Activated naive CD4-positive, alpha-beta T cell treated with anti-CD3 and anti-CD28 coated beads, Interleukin-2, amount 50 U/mL, for 72 hours (primary cell): ENCODE data around the gene ZNF425. TPM values are rescaled to one million over a fixed set of nuclear protein-coding genes. Genes with fewer than 3 reads are reported as not detected.
"Not testable (repeated sequence)": the region's sequence is repeated elsewhere in the genome, so short reads cannot be mapped to it uniquely, and the experiment has no call there.

Experiments used
- ATAC-seq, 2 donors: fragments of 150-1000 bp; cut with Tn5 transposase; 2 replicates each; pipeline ENCODE4 v1.10.0; 2021; ENCODE audit warnings: mild to moderate bottlenecking in 2 of 2, moderate library complexity in 2 of 2
- DNase-seq, 2 donors: peaks; one replicate each; pipeline ENCODE4 v3.0.0; 2021 to 2022; ENCODE audit warnings: low spot score in 2 of 2
- H3K27ac Mint-ChIP-seq, 2 donors: one replicate each; pipeline ENCODE4 v1.8.0; 2022; ENCODE audit warnings: mild to moderate bottlenecking in 2 of 2, mixed read lengths in 2 of 2
- H3K36me3 Mint-ChIP-seq, 2 donors: one replicate each; pipeline ENCODE4 v1.8.0; 2022; ENCODE audit warnings: mixed read lengths in 2 of 2
- H3K9me3 Mint-ChIP-seq, 2 donors: one replicate each; pipeline ENCODE4 v1.8.0; 2022; ENCODE audit warnings: mixed read lengths in 2 of 2
- total RNA-seq, 2 donors: library from RNA; stranded (reverse); gene quantifications; one replicate each; pipeline ENCODE4 v1.2.3, GENCODE V29; 2022

Gene ZNF425
- total RNA-seq, 2 donors from 2014 or later = 0.34 to 0.45 TPM

DNA sequence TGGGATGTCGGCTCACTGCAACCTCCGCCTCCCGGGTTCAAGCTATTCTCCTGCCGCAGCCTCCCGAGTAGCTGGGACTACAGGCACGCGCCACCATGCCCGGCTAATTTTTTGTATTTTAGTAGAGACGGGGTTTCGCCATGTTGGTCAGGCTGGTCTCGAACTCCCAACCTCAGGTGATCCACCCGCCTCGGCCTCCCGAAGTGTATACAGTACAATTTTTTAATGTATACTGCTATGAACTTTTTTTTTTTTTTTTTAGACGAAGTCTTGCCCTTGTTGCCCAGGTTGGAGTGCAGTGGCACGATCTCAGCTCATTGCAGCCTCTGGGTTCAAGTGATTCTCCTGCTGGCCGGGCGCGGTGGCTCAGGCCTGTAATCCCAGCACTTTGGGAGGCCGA is 33.9 kb downstream of the ZNF425 start:
- not testable (repeated sequence) for ATAC-seq, DNase-seq, H3K27ac Mint-ChIP-seq, H3K9me3 Mint-ChIP-seq
- H3K36me3 Mint-ChIP-seq = peaks cover 10 to 12% of the 10 kb centered on the region in 2 donors

DNA sequence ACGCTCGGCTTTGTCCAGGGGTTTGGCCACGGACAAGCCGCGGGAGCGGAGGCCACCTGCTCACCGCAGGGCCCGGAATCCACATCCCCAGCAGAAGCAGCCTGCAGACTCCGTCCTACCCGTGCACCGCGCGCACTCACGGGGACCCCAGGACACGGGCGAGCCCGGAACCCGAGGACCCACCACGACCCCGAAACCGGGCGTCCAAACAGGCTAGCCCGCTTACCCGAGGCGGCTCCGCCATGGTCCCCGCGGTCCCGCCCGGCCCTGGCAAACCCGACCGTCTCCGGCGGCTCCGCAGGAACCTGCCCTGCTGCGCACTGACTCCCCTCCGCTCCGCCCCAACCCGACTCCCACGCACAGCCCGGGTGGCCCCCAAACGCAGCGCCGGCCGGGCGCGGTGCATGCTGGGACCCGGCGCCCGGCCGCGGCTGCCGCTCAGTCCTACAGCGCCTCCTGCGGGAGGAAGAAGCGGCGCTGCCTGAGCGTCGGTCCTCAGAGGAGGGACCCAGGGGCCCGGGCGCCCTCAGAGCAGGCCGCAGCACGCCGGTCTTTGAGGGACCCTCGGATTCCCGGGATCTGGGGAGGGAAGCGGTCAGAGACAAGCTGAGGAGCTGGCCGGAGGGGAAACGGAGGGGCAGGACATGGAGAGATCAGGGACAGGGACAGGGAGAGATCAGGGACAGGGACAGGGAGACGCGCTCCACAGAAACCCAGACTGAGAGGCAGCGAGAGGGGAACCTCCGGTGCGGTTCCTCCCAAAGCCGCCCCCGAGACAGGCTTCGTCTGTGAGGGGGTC is 35.5 kb downstream of the ZNF425 start, which contains the start of gene ZNF786:
Gene ZNF786, minus strand, starts transcription at position 322 of the 799 bp plus-strand sequence. Its CDS starts 78 bp downstream, at position 244.
- H3K27ac Mint-ChIP-seq = peak within 1 kb of the TSS; percentile 98 to 100
- peaks cover 0 to 4% of the 10 kb centered on the region in 2 donors for H3K9me3 Mint-ChIP-seq
- peak; percentile 90 to 96 for DNase-seq
- ATAC-seq = peak; percentile 89
- H3K36me3 Mint-ChIP-seq = peaks cover 10 to 24% of the 10 kb centered on the region in 2 donors

DNA sequence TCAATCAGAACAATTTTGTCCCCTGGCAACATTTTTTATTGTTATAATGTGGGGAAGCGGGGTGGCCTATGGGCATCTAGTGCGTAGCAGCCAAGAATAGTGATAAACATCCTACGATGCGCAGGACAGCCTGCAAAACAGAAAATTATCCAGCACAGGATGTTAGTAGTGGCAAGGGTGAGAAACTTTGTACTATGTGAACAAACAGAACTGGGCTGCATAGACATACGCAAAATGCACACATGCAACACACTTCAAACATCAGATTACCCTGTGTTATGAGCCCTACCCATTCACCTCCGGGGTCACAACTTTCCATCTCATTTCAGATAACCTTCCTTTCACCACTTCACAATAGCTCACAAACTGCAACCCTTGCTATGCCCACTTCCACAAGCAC is 38.7 kb downstream of the ZNF425 start:
- Mint-ChIP-seq H3K9me3 (peaks cover 0 to 17% of the 10 kb centered on the region in 2 donors), H3K36me3 (peaks cover 17 to 42% of the 10 kb centered on the region in 2 donors), H3K27ac (no peak overlapping the region)
- DNase-seq (no peak), ATAC-seq (no peak)

DNA sequence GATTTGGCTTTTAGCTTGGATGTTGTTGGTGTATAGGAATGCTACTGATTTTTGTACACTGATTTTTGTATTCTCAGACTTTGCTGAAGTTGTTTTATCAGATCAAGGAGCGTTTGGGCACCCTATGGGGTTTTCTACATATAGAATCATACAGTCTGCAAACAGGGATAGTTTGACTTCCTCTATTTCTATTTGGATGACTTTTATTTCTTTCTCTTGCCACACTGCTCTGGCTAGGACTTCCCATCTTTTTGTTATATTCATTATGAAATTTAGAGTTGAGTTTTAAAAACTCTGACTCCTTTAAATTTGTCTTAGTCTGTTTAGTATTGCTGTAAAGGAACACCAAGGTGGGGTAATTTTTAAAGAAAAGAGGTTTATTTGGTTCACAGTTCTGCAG is 40.3 kb downstream of the ZNF425 start:
- DNase-seq = no peak
- H3K9me3 Mint-ChIP-seq = peaks cover 0 to 17% of the 10 kb centered on the region in 2 donors
- H3K27ac Mint-ChIP-seq = no peak overlapping the region
- ATAC-seq = no peak
- peaks cover 17 to 41% of the 10 kb centered on the region in 2 donors for H3K36me3 Mint-ChIP-seq

DNA sequence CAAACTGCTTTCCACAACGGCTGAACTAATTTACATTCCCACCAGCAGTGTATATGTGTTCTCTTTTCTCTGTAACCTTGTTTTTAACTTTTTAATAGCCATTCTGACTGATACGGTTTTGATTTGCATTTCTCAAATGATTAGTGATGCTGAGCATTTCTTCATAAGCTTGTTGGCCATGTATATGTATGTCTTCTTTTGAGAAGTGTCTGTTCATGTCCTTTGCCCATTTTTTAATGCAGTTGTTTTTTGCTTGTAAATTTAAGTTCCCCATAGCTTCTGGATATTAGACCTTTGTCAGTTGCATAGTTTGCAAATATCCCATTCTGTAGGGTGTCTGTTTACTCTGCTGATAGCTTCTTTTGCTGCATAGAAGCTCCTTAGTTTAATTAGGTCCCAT is 41.7 kb downstream of the ZNF425 start:
- no peak overlapping the region for H3K27ac Mint-ChIP-seq
- ATAC-seq = no peak
- H3K9me3 Mint-ChIP-seq = peaks cover 0 to 17% of the 10 kb centered on the region in 2 donors
- peaks cover 8 to 34% of the 10 kb centered on the region in 2 donors for H3K36me3 Mint-ChIP-seq
- no peak for DNase-seq

DNA sequence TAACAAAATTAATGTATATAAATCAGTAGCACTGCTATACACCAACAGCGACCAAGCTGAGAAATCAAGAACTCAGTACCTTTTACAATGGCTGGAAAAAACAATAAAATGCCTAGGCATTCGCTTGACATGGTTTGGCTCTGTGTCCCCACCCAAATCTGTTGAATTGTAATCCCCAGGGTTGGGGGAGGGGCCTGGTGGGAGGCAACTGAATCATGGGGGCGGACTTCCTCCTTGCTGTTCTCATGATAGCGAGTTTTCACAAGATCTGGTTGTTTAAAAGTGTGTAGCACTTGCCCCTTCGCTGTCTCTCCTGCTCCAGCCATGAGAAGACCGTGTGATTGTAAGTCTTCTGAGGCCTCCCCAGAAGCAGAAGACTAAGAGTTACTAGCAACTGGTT is 44.2 kb downstream of the ZNF425 start:
- peaks cover 12 to 38% of the 10 kb centered on the region in 2 donors for H3K36me3 Mint-ChIP-seq
- H3K9me3 Mint-ChIP-seq = peaks cover 0 to 17% of the 10 kb centered on the region in 2 donors
- ATAC-seq (no peak), DNase-seq (no peak)
- H3K27ac Mint-ChIP-seq = no peak overlapping the region

DNA sequence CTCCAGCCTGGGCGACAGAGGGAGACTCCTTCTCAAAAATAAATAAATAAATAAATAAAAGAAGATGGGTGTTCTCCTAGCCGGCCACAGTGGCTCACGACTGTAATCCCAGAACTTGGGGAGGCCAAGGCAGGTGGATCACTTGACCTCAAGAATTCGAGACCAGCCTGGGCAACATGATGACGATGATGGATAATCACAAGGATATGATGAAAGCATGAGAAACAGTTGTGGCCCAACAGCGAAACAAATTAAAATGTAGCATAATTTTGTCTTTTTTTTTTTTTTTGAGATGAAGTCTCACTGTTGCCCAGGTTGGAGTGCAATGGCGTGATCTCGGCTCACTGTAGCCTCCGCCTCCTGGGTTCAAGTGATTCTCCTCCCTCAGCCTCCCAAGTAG is 48.5 kb downstream of the ZNF425 start:
- no peak for DNase-seq
- Mint-ChIP-seq H3K9me3 (no peaks in the 10 kb centered on the region), H3K36me3 (peaks cover 8 to 12% of the 10 kb centered on the region in 2 donors), H3K27ac (peak overlapping the region in 1 of 2 donors; percentile 74)
- no peak for ATAC-seq

DNA sequence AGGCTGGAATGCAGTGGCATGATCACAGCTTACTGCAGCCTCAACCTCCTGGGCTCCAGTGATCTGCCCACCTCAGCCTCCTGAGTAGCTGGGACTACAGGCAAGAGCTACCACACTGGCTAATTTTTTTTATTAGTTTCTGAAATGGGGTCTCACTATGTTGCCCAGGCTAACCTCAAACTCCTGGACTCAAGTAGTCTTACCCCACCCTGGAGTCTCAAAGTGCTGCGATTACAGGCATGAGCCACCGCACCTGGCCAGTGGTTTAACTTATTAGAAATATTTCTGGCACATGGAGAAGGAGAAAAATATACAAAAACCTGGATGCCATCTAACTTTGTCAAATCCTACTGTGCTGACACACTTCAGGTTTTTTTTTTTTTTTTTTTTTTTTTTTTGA is 50.8 kb downstream of the ZNF425 start:
- Mint-ChIP-seq H3K36me3 (peaks cover 8 to 9% of the 10 kb centered on the region in 2 donors), H3K27ac (no peak overlapping the region), H3K9me3 (no peaks in the 10 kb centered on the region)
- no peak for DNase-seq
- ATAC-seq = no peak

DNA sequence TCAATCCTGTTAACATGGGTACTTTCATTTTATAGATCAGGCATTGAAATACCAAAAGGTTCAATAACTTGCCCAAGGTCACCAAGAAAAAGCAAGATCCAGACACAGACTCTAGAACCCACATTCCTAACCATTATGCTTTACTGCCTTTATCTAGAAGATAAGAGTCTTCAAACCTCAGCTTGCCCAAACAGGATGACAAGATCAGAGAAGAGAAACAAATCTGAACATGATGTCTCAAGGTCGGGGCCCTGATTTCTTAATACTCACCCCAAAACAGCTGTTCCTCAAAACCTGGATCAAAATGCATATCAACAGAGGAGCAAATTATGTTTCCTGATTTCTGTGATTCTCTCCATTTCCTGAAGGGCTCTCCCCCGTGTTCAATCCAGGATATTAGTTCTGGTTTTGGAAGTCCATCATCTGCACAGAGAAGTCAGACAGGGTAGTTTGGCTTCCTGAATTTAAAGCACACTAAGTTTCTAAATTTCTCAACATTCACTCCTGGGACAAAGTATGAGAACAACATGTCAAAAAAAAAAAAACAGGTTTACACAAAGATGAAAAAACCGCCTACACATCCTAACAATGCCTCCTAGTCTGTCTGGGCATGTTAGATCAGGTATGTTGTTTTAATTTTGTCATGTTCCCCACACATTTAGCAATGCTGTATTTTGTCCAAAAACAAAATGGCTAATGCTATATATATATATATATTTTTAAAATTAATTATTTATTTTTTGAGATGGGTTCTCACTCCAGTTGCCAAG is 51.8 kb downstream of the ZNF425 start:
- Mint-ChIP-seq H3K36me3 (peaks cover 8% of the 10 kb centered on the region in 2 donors), H3K9me3 (no peaks in the 10 kb centered on the region), H3K27ac (peak overlapping the region; percentile 6 to 16)
- ATAC-seq (no peak), DNase-seq (no peak)

DNA sequence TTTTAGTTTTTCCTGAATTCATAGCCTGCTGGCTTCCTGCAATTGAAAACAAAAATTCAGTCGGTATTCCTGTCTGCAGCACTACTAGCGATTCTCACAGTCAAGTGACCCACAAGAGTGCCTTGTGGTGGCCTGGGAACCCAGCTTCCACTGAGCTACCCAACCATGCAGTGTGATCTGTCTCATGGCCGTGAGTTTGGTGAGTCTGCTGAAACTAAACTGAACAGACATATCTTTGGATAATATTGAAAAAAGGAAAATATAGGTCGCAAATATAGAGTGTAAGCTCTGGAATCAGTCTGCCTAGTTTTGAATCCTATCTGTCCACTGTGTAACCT is 53.7 kb downstream of the ZNF425 start:
- DNase-seq (no peak), ATAC-seq (no peak)
- no peaks in the 10 kb centered on the region for H3K9me3 Mint-ChIP-seq
- peaks cover 8% of the 10 kb centered on the region in 2 donors for H3K36me3 Mint-ChIP-seq
- peak overlapping the region in 1 of 2 donors; percentile 61 for H3K27ac Mint-ChIP-seq

DNA sequence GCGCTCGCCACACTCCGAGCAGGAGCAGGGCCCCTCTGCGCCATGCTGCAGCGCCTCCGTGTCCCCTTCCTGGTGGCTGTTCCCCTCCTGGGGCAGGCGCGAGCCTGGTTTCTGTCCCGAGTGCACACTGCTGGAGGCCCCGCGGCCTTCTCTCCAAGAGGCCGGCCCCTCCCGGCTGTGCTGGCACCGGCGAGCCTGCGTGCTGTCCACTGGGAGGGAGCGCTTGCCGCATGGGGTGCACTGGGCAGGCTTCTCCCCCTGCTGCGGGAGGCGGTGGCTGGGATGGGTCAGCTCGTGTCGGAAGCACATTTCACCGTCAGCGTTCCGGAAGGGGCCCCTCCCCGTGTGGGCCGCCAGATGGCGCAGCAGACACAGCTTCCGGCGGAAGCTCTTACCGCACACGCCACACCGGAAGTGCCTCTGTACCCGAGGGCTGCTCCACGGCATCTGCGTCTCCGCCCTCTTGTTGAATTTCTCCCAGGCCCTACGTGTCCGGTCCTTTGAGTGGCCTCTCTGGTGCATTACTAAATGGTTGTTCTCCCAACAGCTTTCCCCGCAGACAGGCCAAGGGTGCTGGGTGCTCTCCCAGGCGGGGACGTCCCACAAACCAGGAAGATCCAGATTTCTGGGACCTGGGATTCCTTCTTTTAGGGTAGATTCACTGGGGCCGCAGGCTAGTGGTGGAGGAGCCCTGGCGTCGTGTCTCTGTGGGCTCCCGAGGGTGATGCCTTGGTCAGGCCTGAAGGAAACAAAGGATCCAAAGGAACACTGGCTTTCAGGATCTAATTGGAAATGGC is 54.3 kb downstream of the ZNF425 start:
- Mint-ChIP-seq H3K9me3 (no peaks in the 10 kb centered on the region), H3K36me3 (peaks cover 3% of the 10 kb centered on the region in 2 donors), H3K27ac (peak overlapping the region in 1 of 2 donors; percentile 61)
- DNase-seq = peak; percentile 33 to 69
- ATAC-seq = peak; percentile 84 to 90

DNA sequence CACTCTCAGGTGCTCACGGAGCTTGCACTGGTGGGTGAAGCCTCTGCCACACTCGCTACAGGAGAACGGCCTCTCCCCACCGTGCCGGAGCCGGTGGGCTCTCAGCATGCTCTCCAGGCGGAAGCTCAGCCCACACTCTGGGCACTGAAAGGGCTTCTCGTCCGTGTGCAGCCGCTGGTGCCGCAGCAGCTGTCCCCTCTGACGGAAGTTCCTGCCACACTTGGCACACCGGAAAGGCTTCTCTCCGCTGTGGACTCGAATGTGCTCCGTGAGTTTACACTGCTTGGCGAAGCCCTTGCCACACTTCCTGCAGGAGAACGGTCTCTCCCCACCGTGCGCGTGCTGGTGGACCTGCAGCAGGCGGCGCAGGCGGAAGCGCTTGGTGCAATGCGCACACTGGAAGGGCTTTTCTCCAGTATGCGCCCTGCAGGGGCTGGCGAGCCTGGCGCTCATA is 54.9 kb downstream of the ZNF425 start:
- no peak overlapping the region for H3K27ac Mint-ChIP-seq
- DNase-seq = no peak
- H3K9me3 Mint-ChIP-seq = no peaks in the 10 kb centered on the region
- no peaks in the 10 kb centered on the region for H3K36me3 Mint-ChIP-seq
- no peak for ATAC-seq

DNA sequence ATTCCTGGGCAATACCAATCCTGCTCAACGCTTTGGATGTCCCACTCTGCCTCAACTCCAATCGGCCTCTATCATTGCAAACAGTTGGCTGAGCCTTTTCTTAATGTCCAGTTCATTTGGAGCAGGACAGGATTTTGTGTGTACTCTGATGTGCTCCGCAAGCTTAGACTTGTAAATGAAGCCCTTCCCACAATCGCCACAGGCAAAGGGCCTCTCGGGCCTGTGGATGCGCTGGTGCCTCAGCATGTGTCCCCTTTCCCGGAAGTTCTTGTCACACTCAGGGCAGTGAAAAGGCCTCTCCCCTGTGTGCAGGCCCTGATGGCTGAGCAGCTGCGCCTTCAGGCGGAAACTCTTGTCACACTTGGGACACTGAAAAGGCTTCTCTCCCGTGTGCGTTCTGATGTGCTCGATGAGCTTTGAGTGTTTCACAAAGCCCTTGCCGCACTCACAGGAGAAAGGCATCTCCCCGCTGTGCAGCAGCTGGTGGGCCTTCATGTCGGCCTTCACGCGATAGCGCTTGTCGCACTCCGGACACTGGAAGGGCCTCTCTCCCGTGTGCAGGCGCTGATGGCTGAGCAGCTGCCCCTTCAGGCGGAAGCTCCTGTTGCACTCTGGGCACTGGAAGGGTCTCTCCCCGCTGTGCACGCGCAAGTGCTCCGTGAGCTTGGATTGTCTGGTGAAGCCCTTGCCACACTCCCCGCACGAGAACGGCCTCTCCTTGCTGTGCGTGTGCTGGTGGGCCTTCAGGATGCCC is 55.6 kb downstream of the ZNF425 start:
- no peaks in the 10 kb centered on the region for H3K36me3 Mint-ChIP-seq
- no peak for DNase-seq
- H3K9me3 Mint-ChIP-seq = no peaks in the 10 kb centered on the region
- H3K27ac Mint-ChIP-seq = peak overlapping the region in 1 of 2 donors; percentile 25
- no peak for ATAC-seq

DNA sequence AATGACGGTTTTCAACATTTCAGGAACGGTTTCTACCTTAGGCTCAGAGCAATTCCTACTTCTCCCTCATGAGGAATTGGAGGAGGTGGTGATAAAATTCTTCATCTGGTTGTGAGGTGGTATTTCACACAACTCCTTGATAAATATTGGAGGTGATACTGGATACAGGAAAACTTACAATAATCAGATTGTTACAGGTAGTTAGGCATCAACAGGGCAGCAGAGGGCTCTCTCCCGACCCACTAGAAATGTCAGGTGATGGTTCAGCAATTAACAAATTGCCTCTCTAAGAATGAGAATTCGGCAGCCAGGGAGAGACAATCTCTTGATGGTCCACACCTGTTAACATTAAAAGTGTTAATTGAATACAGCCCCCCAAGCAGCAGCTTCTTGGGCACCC is 58.3 kb downstream of the ZNF425 start:
- H3K36me3 Mint-ChIP-seq = no peaks in the 10 kb centered on the region
- no peak overlapping the region for H3K27ac Mint-ChIP-seq
- H3K9me3 Mint-ChIP-seq = no peaks in the 10 kb centered on the region
- ATAC-seq (no peak), DNase-seq (no peak)

DNA sequence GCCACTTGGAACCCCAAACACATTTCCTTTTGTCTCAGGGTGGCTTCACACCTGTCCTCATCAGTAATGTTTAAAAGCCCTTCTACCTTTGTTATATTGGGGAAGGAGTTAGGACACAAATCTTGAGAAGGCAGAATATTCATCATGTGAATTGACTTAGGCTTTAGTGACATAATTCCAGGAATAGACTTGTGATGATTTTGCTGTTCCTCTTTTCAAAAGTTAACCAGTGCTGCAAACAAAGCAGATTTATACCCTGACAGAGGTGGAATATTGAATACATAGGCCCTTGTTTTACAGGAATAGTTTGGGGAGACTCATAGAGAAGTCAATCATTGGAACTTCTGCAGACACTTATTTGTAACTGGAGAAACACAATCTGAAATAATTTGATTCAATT is 62.6 kb downstream of the ZNF425 start:
- ATAC-seq = no peak
- Mint-ChIP-seq H3K36me3 (no peaks in the 10 kb centered on the region), H3K27ac (no peak overlapping the region), H3K9me3 (no peaks in the 10 kb centered on the region)
- no peak for DNase-seq
